NCI-H1436 (cell line): ENCODE results near the gene PFDN6.
"Not testable (repeated sequence)": the region's sequence is repeated elsewhere in the genome, so short reads cannot be mapped to it uniquely, and the experiment has no call there.

ENCODE experiments used
- DNase-seq: peaks from one replicate; lab custom pipeline; 2025; lab: John Stamatoyannopoulos, UW

The PFDN6 gene

GRCh38 chr6:33273924-33274902 is 15.2 kb upstream of the PFDN6 start:
- no peak for DNase-seq

GRCh38 chr6:33275795-33276580 is 13.4 kb upstream of the PFDN6 start:
- DNase-seq: not testable (repeated sequence)

DNA sequence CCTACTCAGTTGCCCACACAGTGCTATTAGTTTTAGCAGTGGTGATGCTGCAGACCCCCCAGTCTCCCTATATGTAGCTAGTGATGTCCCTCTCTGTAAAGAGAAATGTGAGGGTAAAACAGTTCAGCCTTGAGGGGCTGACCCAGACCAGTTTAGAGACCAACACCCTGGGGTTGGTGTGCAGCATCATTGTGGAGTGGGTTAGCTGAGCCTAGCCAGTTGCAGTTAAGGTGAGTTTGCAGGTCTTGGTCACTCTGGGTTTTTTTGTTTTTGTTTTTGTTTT is 12.9 kb upstream of the PFDN6 start:
- no peak for DNase-seq

DNA sequence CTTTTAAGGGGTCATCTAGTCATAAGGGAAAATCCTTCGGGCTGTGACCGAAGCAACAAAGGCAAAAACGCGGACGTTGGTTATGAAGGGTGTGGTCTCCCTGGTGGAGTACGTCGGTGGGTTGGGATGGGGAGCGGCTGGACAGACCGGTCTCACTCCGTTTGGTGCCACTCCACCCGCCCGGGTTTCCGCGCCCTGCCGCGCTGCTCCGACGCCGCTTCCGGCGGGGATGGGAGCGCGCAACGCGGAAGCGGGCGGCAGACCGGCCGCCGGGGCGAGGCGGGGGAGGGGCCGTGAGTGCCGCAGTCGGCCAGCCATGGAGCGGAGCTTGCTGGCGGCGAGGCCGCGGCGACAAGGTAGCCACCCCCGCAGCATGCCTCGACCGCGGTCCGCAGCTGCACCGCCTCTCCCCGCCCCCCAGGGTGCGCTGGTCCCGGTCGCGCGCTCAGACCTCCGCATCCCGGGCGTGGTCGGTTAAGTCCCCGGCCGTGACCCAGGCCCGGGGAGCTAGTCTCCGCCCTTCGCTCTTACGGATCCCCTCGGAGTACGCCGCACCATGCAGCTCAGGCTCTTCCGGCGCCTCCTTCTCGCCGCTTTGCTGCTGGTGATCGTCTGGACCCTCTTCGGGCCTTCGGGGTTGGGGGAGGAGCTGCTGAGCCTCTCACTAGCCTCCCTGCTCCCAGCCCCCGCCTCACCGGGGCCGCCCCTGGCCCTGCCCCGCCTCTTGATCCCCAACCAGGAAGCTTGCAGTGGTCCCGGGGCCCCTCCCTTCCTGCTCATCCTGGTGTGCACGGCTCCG is 12.3 kb upstream of the PFDN6 start, which contains the start of gene B3GALT4:
Gene B3GALT4, plus strand, starts transcription at position 260 of the 799 bp plus-strand sequence. Its CDS starts 297 bp downstream, at position 557.
- DNase-seq: peak; percentile 62

DNA sequence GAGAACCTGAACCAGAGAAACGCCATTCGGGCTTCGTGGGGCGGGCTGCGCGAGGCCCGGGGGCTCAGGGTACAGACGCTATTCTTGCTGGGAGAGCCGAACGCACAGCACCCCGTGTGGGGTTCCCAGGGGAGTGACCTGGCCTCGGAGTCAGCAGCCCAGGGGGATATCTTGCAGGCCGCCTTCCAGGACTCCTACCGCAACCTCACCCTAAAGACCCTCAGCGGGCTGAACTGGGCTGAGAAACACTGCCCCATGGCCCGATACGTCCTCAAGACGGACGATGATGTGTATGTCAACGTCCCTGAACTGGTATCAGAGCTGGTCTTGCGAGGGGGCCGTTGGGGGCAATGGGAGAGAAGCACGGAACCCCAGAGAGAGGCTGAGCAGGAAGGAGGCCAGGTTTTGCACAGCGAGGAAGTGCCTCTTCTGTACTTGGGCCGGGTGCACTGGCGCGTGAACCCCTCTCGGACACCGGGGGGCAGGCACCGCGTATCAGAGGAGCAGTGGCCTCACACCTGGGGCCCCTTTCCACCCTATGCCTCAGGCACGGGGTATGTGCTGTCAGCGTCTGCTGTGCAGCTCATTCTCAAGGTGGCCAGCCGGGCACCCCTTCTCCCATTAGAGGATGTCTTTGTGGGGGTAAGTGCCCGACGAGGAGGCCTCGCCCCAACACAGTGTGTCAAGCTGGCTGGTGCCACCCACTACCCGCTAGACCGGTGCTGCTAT is 11.6 kb upstream of the PFDN6 start:
- no peak for DNase-seq

DNA sequence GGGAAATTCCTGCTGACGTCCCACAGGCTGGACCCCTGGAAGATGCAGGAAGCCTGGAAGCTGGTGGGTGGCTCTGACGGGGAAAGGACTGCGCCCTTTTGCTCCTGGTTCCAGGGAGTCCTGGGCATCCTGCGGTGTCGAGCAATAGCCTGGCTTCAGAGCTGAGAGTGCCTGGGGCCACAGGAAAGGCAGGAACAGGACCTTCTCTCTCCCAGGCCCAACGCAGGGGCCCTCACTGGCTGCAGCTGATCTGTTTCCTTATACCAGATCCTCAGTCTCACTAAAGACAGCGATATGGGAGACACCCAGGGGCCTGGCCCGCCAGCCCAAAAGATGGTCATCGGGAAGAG is 11.0 kb upstream of the PFDN6 start:
- DNase-seq: no peak

- no peak for DNase-seq
These were observed 10.6 kb upstream of the PFDN6 start for GRCh38 chr6:33278810-33279209.

- no peak for DNase-seq
These were observed 10.1 kb upstream of the PFDN6 start for GRCh38 chr6:33279257-33279695.

DNA sequence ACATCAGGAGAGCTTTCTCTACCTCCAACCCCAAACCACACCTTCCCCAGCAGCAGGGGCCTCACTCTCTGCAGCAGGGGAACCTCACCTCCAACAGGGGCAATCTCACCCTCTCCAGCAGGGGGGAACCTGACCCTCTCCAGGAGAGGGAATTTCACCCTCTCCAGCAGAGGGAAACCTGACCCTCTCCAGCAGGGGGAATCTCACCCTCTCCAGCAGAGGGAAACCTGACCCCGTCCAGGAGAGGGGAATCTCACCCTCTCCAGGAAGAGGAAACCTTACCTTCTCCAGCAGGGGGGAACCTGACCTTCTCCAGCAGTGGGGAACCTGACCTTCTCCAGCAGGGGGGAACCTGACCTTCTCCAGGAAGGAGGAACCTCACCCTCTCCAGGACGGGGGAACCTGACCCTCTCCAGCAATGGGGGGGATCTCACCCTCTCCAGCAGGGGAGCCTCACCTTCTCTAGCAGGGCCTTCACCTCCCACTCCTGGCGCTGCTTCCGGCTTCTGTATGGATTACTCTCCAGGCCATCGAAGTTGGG is 9.4 kb upstream of the PFDN6 start:
- DNase-seq: peak; percentile 7

GRCh38 chr6:33280539-33280938 is 8.9 kb upstream of the PFDN6 start:
- no peak for DNase-seq

DNA sequence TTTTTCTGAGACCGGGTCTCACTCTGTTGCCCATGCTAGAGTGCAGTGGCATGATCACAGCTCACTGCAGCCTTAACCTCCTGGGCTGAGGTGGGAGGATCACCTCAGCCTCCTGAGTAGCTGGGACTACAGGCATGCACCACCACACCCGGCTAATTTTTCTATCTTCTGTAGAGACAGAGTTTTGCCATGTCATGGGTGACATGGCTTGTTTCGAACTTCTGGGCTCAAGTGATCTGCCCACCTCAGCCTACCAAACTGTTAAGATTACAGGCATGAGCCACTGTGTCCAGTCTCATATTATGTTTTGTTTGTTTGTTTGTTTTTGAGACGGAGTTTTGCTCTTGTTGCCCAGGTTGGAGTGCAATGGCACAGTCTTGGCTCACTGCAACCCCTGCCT is 4.2 kb upstream of the PFDN6 start:
- DNase-seq: not testable (repeated sequence)

- no peak for DNase-seq
These were observed 2.2 kb upstream of the PFDN6 start for GRCh38 chr6:33286946-33287914.

- DNase-seq: no peak
These were observed 1.1 kb upstream of the PFDN6 start for GRCh38 chr6:33288141-33288920.

GRCh38 chr6:33289784-33290315 is 449 bp downstream of the PFDN6 start:
- DNase-seq: no peak

GRCh38 chr6:33290459-33290858 is 1.1 kb downstream of the PFDN6 start:
- DNase-seq: no peak

DNA sequence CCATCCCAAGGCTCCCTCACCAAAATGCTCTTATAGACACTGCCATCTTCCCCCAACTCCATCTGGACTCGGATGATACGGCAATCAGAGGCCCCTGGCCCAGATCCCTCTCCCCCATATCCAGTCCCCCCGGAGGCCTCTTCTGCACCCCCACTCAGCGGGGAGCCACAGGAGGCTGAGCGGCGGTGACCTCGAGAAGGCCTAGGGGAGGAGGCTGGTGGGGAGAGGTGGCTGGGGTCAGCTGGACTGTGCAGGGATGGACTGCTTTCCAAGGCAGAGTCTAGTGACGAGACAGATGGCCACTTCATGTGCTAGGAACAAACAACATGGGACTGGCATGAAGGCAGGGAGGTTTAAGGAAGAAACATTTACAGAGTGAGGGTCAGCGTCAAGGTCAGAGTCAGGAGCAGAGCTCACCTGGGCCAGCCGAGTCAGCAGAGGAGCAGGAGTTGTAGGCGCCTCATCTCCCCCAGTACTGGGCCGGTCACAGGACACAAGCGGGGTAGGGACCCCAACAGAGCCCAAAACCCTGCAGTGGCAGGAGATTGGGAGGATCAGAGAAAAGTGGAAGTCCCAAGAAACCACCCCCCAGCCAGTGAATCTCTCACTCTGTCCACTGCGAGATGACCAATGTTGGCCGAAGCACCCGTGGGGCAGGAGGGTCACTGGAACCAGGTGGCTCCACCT is 3.7 kb downstream of the PFDN6 start:
- no peak for DNase-seq

- DNase-seq: no peak
These were observed 4.9 kb downstream of the PFDN6 start for GRCh38 chr6:33294086-33294823.
